VCaP (cell line): ENCODE results near the gene SCP2D1.

Experiments
- H3K27ac ChIP-seq: fragments of 450-650 bp; 2 replicates; pipeline ENCODE4 v1.5.1; 2017
- CTCF ChIP-seq: fragments of 450-650 bp; conservative IDR thresholded peaks from 2 replicates; pipeline ENCODE4 v1.5.1; 2017; ENCODE audit warnings: mild to moderate bottlenecking, moderate library complexity

Gene SCP2D1

GRCh38 chr20:18813483-18813882 is at the start of gene SCP2D1:
TSS of gene SCP2D1 (plus strand) at chr20:18813783. CDS start at chr20:18813816, 33 bp downstream.
- H3K27ac ChIP-seq: no peak within 1 kb of the TSS
- TF ChIP-seq CTCF: no peak

- no peak for TF ChIP-seq CTCF
Measured at GRCh38 chr20:18767676-18768075, 45.9 kb upstream of the SCP2D1 start.

GRCh38 chr20:18773566-18773965 is 40.0 kb upstream of the SCP2D1 start:
- no peak for TF ChIP-seq CTCF

More at GRCh38 chr20:18767676-18768075, 45.9 kb upstream of the SCP2D1 start:
- no peak overlapping the region for H3K27ac ChIP-seq

GRCh38 chr20:18774207-18774606 is 39.4 kb upstream of the SCP2D1 start:
- H3K27ac ChIP-seq: no peak overlapping the region
- no peak for TF ChIP-seq CTCF

More at GRCh38 chr20:18773566-18773965, 40.0 kb upstream of the SCP2D1 start:
- H3K27ac ChIP-seq: no peak overlapping the region

GRCh38 chr20:18775633-18776032 is 38.0 kb upstream of the SCP2D1 start:
- no peak overlapping the region for H3K27ac ChIP-seq
- TF ChIP-seq CTCF: no peak

DNA sequence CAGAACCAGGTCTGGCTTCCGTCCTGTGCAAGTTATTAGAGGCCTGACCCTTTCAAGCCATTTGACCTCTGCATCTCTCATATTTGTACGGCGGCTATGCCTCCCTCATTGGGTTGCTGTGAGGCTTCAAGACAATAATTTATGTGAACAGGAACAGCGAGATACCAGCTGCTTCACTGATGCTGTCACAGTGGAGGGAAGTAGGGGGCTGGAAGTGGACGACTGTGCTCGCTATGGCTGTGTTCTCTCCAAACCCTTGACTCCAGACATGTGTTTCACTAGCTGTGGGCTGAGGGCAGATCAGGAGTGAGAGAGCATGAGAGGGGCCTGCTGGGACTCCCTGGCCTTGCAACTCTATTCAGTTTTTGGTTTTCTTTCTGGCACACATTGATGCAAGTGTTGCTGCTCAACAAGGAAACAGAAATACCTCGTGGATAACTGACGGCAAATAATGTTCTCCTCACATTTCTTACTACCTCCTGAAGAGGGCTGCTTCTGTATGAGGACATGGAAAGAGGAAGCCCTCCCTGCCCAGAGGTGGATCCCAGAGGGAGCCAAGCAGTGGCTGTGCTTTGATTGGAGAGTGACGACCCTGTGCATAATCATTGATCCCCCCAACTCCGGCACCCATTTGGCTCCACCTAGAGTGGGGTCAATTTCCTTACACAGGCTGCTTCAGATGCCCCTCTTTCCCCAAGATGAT is 34.7 kb upstream of the SCP2D1 start:
- no peak overlapping the region for H3K27ac ChIP-seq
- TF ChIP-seq CTCF: no peak

- no peak for TF ChIP-seq CTCF
- H3K27ac ChIP-seq: no peak overlapping the region
Measured at GRCh38 chr20:18780385-18781130, 33.0 kb upstream of the SCP2D1 start.
